ENCODE results near the gene CCNY.

CCNY gene

GRCh38 chr10:35326466-35327235, 9.7 kb upstream of the CCNY start:
- no peak for TF ChIP-seq CTCF (IDR thresholded peaks at IDR 0.05; ENCODE audit: poor library complexity, severe bottlenecking)
- H3K27ac ChIP-seq (ENCODE audit: poor library complexity, severe bottlenecking) = no peak overlapping the region
- DNase-seq (ENCODE audit: low spot score) = no peak
- H3K27me3 ChIP-seq (ENCODE audit: insufficient read depth, poor library complexity, severe bottlenecking) = no peaks in the 10 kb centered on the region
- ATAC-seq (ENCODE audit: low read depth) = no peak
- peaks cover 13% of the 10 kb centered on the region for H3K4me1 ChIP-seq (ENCODE audit: insufficient read depth, poor library complexity, severe bottlenecking)
- H3K9me3 ChIP-seq (ENCODE audit: severe bottlenecking) = no peaks in the 10 kb centered on the region
- H3K4me3 ChIP-seq (ENCODE audit: severe bottlenecking) = no peak overlapping the region
- H3K36me3 ChIP-seq (ENCODE audit: low read depth) = peaks cover 27% of the 10 kb centered on the region

GRCh38 chr10:35327790-35328403, 8.4 kb upstream of the CCNY start:
- no peak for TF ChIP-seq CTCF (IDR thresholded peaks at IDR 0.05; ENCODE audit: poor library complexity, severe bottlenecking)
- H3K9me3 ChIP-seq (ENCODE audit: severe bottlenecking) = no peaks in the 10 kb centered on the region
- ATAC-seq (ENCODE audit: low read depth) (no peak), DNase-seq (ENCODE audit: low spot score) (no peak)
- H3K36me3 ChIP-seq (ENCODE audit: low read depth) = peaks cover 23% of the 10 kb centered on the region
- no peak overlapping the region for H3K4me3 ChIP-seq (ENCODE audit: severe bottlenecking)
- no peak overlapping the region for H3K27ac ChIP-seq (ENCODE audit: poor library complexity, severe bottlenecking)
- no peaks in the 10 kb centered on the region for H3K27me3 ChIP-seq (ENCODE audit: insufficient read depth, poor library complexity, severe bottlenecking)
- H3K4me1 ChIP-seq (ENCODE audit: insufficient read depth, poor library complexity, severe bottlenecking) = peaks cover 22% of the 10 kb centered on the region

GRCh38 chr10:35328404-35329037, 7.8 kb upstream of the CCNY start:
- no peak overlapping the region for H3K4me3 ChIP-seq (ENCODE audit: severe bottlenecking)
- peaks cover 23% of the 10 kb centered on the region for H3K36me3 ChIP-seq (ENCODE audit: low read depth)
- ATAC-seq (ENCODE audit: low read depth) (peak; percentile 32; the same call in 2 of the 3 replicates), DNase-seq (ENCODE audit: low spot score) (no peak)
- no peaks in the 10 kb centered on the region for H3K27me3 ChIP-seq (ENCODE audit: insufficient read depth, poor library complexity, severe bottlenecking)
- no peak for TF ChIP-seq CTCF (IDR thresholded peaks at IDR 0.05; ENCODE audit: poor library complexity, severe bottlenecking)
- peaks cover 22% of the 10 kb centered on the region for H3K4me1 ChIP-seq (ENCODE audit: insufficient read depth, poor library complexity, severe bottlenecking)
- H3K9me3 ChIP-seq (ENCODE audit: severe bottlenecking) = no peaks in the 10 kb centered on the region
- H3K27ac ChIP-seq (ENCODE audit: poor library complexity, severe bottlenecking) = no peak overlapping the region

GRCh38 chr10:35329520-35329919, 6.8 kb upstream of the CCNY start:
- ATAC-seq (ENCODE audit: low read depth) (no peak), DNase-seq (ENCODE audit: low spot score) (no peak)
- Histone ChIP-seq H3K27me3 (ENCODE audit: insufficient read depth, poor library complexity, severe bottlenecking) (no peaks in the 10 kb centered on the region), H3K4me1 (ENCODE audit: insufficient read depth, poor library complexity, severe bottlenecking) (peaks cover 22% of the 10 kb centered on the region), H3K36me3 (ENCODE audit: low read depth) (peaks cover 30% of the 10 kb centered on the region), H3K9me3 (ENCODE audit: severe bottlenecking) (no peaks in the 10 kb centered on the region), H3K27ac (ENCODE audit: poor library complexity, severe bottlenecking) (no peak overlapping the region), H3K4me3 (ENCODE audit: severe bottlenecking) (no peak overlapping the region)
- no peak for TF ChIP-seq CTCF (IDR thresholded peaks at IDR 0.05; ENCODE audit: poor library complexity, severe bottlenecking)

All from RWPE2 (cell line).